Activated CD4-positive, alpha-beta T cell treated with anti-CD3 and anti-CD28 coated beads, Interleukin-2, amount 10 ng/mL, durations not matched to agents 7 days and 5 days (primary cell): Measurements from ENCODE around the gene LONP2. TPM values are rescaled to one million over a fixed set of nuclear protein-coding genes. Genes with fewer than 3 reads are reported as not detected.
"Not testable (repeated sequence)": the region's sequence is repeated elsewhere in the genome, so short reads cannot be mapped to it uniquely, and the experiment has no call there.

Experiments
- CTCF ChIA-PET: fragments of 350-600 bp; sonication (Branson Sonifier 250); formaldehyde crosslinking; loops from one replicate; lab custom pipeline; 2021; ENCODE audit warnings: antibody characterized with exemption; lab: Charles Lee
- POLR2A ChIA-PET: fragments of 350-600 bp; sonication (Branson Sonifier 250); formaldehyde crosslinking; loops from one replicate; lab custom pipeline; 2021; ENCODE audit warnings: antibody characterized with exemption; lab: Charles Lee
- DNase-seq: peaks from one replicate; pipeline ENCODE4 v3.0.0-alpha.2; 2020
- H3K27ac Mint-ChIP-seq: one replicate; pipeline ENCODE4 v1.8.0; 2021; ENCODE audit warnings: mild to moderate bottlenecking, moderate library complexity, mixed read lengths
- H3K27me3 Mint-ChIP-seq: one replicate; pipeline ENCODE4 v1.8.0; 2021; ENCODE audit warnings: mixed read lengths
- H3K36me3 Mint-ChIP-seq: one replicate; pipeline ENCODE4 v1.8.0; 2021; ENCODE audit warnings: low read depth, mixed read lengths
- H3K4me1 Mint-ChIP-seq: one replicate; pipeline ENCODE4 v1.8.0; 2021; ENCODE audit warnings: mixed read lengths
- H3K4me3 Mint-ChIP-seq: one replicate; pipeline ENCODE4 v1.8.0; 2021; ENCODE audit warnings: mild to moderate bottlenecking, moderate library complexity, mixed read lengths
- H3K9me3 Mint-ChIP-seq: one replicate; pipeline ENCODE4 v1.8.0; 2021; ENCODE audit warnings: mixed read lengths
- total RNA-seq, 2 experiments: library from RNA; stranded (reverse); gene quantifications; one replicate each; pipeline ENCODE4 v1.2.3, GENCODE V29; 2021

LONP2 gene
- total RNA-seq, 2 experiments from 2014 or later, result 62.8 to 68.2 TPM

DNA sequence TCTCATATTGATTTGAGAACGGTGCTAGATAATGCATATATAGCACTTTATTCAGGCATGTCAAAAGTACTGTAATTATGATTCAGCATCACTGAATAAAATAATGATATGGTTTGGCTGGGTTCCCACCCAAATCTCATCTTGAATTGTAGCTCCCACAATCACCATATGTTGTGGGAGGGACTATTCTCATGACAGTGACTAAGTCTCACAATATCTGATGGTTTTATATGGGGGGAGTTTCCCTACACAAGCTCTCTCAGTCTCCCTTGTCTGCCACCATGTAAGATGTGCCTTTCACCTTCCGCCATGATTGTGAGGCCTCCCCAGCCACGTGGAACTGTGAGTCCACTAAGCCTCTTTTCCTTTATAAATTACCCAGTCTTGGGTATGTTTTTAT lies 25.6 kb upstream of the LONP2 start:
- H3K9me3 Mint-ChIP-seq, result no peaks in the 10 kb centered on the region
- H3K27me3 Mint-ChIP-seq, result peaks cover 2% of the 10 kb centered on the region
- CTCF ChIA-PET, result no interaction called here
- DNase-seq, result no peak
- no peak overlapping the region for H3K4me3 Mint-ChIP-seq
- no peak overlapping the region for H3K27ac Mint-ChIP-seq
- POLR2A ChIA-PET, result no interaction called here
- no peaks in the 10 kb centered on the region for H3K4me1 Mint-ChIP-seq
- no peaks in the 10 kb centered on the region for H3K36me3 Mint-ChIP-seq

DNA sequence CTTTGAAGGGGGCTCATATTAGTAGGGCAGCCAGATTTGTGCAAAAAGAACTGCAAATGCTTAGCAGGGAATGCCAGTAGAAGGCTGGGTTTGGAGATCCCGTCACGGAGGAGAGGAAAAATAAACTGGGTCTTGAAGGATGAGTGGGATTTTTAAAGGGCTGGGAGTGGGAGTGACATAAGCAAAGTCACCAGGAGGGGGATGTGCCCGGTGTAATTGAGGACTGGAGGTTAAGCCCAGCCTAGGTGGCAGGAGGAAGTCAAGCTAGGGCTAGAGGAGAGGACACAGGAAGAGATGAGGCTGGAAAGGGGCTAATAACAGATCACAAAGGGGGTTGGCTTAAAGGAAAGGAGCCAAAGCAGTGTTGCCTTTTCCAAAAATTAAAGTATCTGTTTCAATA lies 23.2 kb upstream of the LONP2 start:
- no peaks in the 10 kb centered on the region for H3K4me1 Mint-ChIP-seq
- no peak overlapping the region for H3K27ac Mint-ChIP-seq
- H3K4me3 Mint-ChIP-seq, result no peak overlapping the region
- no peaks in the 10 kb centered on the region for H3K36me3 Mint-ChIP-seq
- POLR2A ChIA-PET, result no interaction called here
- H3K9me3 Mint-ChIP-seq, result no peaks in the 10 kb centered on the region
- peaks cover 2% of the 10 kb centered on the region for H3K27me3 Mint-ChIP-seq
- no peak for DNase-seq
- CTCF ChIA-PET, result interaction anchor here (1.1 kb wide), 1 partner anchor 119 kb away, joined by 3 read pairs; no protein-coding TSS in a partner anchor

DNA sequence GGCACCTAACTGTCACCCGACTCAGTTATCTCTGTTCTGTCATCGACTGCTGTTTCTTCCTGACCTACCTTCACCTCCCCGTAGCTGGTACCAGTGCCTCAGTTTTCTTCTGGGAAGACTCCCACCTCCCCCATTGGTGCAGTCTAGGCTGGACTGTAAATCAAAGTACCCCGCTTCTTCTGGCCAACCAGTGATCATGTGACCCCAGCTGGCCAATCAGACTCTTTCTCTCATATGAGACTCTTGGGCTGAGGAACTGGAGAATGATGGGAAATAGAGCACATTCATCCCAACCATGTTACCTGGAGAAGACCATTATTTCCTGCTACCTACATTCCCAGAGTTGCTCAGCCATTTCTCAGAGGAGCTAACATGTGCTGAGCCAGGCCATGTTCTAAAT lies 20.6 kb upstream of the LONP2 start:
- Mint-ChIP-seq H3K36me3 (no peaks in the 10 kb centered on the region), H3K4me1 (no peaks in the 10 kb centered on the region), H3K27ac (no peak overlapping the region), H3K9me3 (no peaks in the 10 kb centered on the region), H3K27me3 (peaks cover 2% of the 10 kb centered on the region), H3K4me3 (no peak overlapping the region)
- no peak for DNase-seq
- POLR2A ChIA-PET, result no interaction called here
- CTCF ChIA-PET, result interaction anchor here (0.6 kb wide), 1 partner anchor 1193 kb away, joined by 6 read pairs; no protein-coding TSS in a partner anchor

DNA sequence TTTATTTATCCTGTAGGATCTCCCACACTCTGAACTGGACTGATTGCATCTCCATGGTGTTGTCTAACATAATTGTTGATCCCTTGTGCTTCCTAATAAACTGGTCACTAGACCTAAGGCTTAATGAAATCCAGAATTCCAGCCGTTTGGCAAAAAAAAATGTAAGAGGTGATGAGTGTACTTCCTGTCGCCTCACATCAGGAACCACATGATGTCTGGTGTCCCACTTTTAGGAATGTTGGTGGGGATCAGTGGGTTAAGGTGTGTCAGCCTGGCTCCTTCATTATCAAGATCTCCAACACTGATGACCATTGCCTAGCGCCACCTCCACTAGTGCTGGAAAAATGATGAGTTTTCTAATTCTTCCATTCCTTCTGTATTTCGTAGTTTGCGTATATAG lies 18.6 kb upstream of the LONP2 start:
- Mint-ChIP-seq H3K4me3 (no peak overlapping the region), H3K4me1 (no peaks in the 10 kb centered on the region), H3K27me3 (no peaks in the 10 kb centered on the region), H3K27ac (no peak overlapping the region), H3K9me3 (no peaks in the 10 kb centered on the region), H3K36me3 (no peaks in the 10 kb centered on the region)
- POLR2A ChIA-PET, result no interaction called here
- CTCF ChIA-PET, result no interaction called here
- DNase-seq, result no peak

DNA sequence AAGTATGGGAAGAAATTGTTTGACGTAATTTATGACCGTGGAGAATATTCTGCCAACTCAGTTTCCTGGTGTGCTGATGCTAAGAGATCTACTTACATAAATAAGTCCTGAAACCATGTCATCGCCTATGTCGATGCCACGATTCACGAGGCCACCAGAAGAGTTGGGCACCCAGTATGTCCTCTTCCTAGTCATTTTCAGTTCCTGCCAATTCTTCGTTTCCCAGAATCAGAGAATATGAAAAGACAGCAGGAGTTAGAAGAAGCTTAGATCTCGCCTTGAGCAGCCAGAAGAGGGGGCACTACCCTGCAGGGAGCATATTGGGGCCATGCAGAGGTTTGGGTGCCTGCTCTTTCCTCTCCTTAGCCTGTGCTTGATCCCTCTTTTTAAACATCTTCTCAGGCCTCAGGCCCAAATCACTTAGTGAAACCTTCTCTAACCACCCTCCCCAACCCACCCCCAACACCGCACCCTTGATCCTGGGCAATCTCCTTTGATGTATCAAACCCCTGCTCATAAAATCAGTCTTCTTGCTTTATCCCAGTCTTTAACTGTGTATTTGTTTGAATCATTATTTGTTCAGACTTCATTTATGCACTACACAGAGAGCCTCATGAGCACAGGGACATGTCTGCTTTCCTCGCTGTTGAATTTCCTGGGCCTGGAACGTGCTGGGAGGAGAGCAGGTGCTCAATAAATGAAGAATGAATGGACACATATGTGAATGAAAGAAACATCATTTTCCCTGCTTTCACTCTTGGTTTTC lies 12.2 kb upstream of the LONP2 start:
- POLR2A ChIA-PET, result interaction anchor here (1.1 kb wide), 1 partner anchor 391 kb away, joined by 3 read pairs; no protein-coding TSS in a partner anchor
- Mint-ChIP-seq H3K27me3 (no peaks in the 10 kb centered on the region), H3K36me3 (no peaks in the 10 kb centered on the region), H3K27ac (peak overlapping the region; percentile 81), H3K4me3 (no peak overlapping the region), H3K4me1 (peaks cover 22% of the 10 kb centered on the region), H3K9me3 (no peaks in the 10 kb centered on the region)
- CTCF ChIA-PET, result interaction anchor here (1.3 to 3.9 kb wide), 3 partner anchors 391 to 399 kb away, joined by 7 to 17 read pairs (median 10); no protein-coding TSS in a partner anchor
- peak; percentile 61 for DNase-seq

DNA sequence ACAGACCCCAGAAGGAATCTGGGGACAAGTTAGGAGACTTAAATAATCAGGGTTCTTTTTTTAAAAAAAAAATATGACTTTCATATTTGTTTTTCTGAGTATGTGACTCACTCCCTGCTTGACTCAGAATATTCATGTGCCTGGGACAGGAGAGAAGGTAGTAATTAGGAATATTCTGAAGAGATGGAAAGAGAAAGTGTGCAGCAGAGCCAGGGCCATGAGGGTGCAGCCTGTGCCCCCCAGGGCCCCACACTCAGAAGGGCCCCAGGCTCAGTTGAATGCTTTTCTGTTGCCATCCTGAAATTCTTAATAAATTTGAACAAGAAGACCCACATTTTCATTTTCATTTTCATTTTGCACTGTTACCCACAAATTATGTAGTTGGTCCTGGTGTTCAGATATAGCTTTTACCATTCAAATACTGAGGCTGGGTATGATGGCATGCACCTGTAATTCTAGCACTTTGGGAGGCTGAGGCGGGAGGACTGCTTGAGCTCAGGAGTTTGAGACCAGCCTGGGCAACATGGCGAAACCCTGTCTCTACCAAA lies 11.5 kb upstream of the LONP2 start:
- H3K27me3 Mint-ChIP-seq, result no peaks in the 10 kb centered on the region
- POLR2A ChIA-PET, result no interaction called here
- DNase-seq, result no peak
- H3K4me3 Mint-ChIP-seq, result no peak overlapping the region
- H3K4me1 Mint-ChIP-seq, result peaks cover 22% of the 10 kb centered on the region
- no peaks in the 10 kb centered on the region for H3K9me3 Mint-ChIP-seq
- no peaks in the 10 kb centered on the region for H3K36me3 Mint-ChIP-seq
- CTCF ChIA-PET, result interaction anchor here (0.6 to 3.9 kb wide), 4 partner anchors 183 to 398 kb away, joined by 4 to 17 read pairs (median 6); no protein-coding TSS in a partner anchor
- peak overlapping the region; percentile 81 for H3K27ac Mint-ChIP-seq

DNA sequence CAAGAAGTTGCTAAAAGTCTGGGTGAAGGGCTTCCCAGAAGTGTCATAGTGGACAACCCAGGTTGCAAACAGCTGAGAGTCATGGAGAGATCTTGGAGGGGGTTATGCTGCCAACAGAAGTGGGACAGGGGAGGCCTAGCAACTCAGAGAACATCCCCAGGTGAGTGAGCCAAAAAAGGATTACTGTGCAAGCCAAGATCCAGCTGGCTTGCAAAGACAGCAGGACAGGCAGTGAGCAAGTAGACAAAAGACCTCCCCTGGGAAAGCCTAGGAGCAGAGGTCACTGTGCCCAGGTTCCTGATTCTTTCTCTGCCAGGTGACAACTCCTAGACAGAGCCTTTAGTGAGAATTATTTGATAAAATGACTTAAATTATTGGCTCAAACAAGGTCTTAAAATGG lies 9.5 kb upstream of the LONP2 start:
- Mint-ChIP-seq H3K9me3 (no peaks in the 10 kb centered on the region), H3K27me3 (no peaks in the 10 kb centered on the region), H3K36me3 (no peaks in the 10 kb centered on the region), H3K4me1 (peaks cover 22% of the 10 kb centered on the region), H3K27ac (no peak overlapping the region), H3K4me3 (no peak overlapping the region)
- DNase-seq, result no peak
- ChIA-PET CTCF (interaction anchor here (0.8 to 1.2 kb wide), 2 partner anchors 9 to 389 kb away, joined by 3 read pairs; no protein-coding TSS in a partner anchor), POLR2A (no interaction called here)

DNA sequence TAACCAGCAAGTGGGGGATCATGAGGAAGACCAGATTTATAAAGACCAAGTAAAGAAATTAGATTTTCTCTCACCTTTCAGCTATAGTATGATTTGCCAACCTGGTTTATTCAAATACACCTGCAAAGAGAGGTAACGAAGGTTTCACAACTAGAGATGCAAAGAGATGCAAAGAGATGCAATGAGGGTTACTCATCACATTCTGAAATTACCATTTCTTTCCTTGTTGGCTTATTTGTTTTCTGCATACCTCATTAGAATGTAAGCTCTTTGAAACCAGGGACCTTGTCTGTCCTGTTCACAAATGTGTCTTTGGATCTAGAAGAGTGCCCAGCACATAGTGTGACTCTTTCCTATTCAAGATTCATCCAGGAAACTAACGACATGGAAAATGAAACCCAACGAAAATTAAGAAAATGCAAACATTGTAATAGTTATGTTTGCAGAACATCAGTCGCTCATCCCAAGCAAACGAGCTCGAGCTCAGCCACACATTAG lies 9.0 kb upstream of the LONP2 start:
- ChIA-PET CTCF (interaction anchor here (0.8 to 1.2 kb wide), 3 partner anchors 8 to 395 kb away, joined by 3 to 4 read pairs (median 3); no protein-coding TSS in a partner anchor), POLR2A (no interaction called here)
- Mint-ChIP-seq H3K9me3 (peaks cover 3% of the 10 kb centered on the region), H3K4me3 (no peak overlapping the region), H3K27ac (no peak overlapping the region), H3K36me3 (no peaks in the 10 kb centered on the region), H3K4me1 (peaks cover 22% of the 10 kb centered on the region), H3K27me3 (no peaks in the 10 kb centered on the region)
- no peak for DNase-seq

DNA sequence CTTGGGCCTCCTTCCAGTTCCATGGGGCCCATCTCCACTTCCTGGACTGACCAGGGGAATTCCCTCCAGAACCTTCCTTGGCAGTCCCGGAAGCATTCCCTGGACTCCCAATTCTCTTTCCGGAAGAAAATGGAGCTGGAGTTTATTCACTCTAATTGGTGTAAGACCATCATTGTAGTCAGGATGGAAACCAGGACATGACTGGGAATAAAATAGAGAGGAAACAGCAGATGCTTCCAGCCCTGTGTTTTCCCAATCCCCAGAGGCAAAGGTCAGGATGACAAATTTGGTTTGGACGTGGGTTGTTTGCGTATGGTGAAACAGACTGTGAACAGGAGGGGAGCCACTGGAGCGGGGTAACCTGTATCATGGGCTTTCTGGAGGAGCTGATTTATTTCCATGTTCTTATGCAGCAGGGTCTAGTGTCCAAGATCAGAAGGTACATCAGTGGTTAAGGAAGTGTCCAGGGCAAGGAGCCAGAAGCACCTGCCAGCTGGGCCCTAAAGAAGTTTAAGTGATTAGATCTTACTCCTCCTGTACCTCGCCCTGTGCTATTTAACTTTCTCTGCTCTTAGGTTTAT lies 8.5 kb upstream of the LONP2 start:
- no peak for DNase-seq
- CTCF ChIA-PET, result interaction anchor here (0.8 to 2.2 kb wide), 4 partner anchors 8 to 394 kb away, joined by 3 to 7 read pairs (median 4); no protein-coding TSS in a partner anchor
- Mint-ChIP-seq H3K27me3 (no peaks in the 10 kb centered on the region), H3K36me3 (no peaks in the 10 kb centered on the region), H3K4me3 (no peak overlapping the region), H3K9me3 (peaks cover 5% of the 10 kb centered on the region), H3K27ac (no peak overlapping the region), H3K4me1 (peaks cover 22% of the 10 kb centered on the region)
- POLR2A ChIA-PET, result no interaction called here

DNA sequence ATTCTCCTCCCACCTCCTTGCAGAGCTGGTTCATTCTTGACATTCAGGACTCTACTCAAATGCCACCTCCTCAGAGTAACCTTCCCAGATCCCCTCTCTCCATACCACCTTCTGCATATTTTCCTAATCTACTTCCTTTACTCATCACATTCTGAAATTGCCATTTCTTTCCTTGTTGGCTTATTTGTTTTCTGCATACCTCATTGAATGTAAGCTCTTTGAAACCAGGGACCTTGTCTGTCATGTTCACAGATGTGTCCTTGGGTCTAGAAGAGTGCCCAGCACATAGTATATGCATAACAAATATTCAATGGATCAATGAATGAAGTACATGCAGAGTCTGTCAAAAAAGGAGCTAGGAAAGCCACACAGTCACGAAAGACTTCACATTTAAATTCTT lies 7.8 kb upstream of the LONP2 start:
- Mint-ChIP-seq H3K9me3 (peaks cover 8% of the 10 kb centered on the region), H3K36me3 (peaks cover 2% of the 10 kb centered on the region), H3K4me3 (no peak overlapping the region), H3K27me3 (no peaks in the 10 kb centered on the region), H3K27ac (no peak overlapping the region), H3K4me1 (peaks cover 21% of the 10 kb centered on the region)
- no peak for DNase-seq
- POLR2A ChIA-PET, result no interaction called here
- CTCF ChIA-PET, result interaction anchor here (2.2 kb wide), 1 partner anchor 387 kb away, joined by 7 read pairs; no protein-coding TSS in a partner anchor

DNA sequence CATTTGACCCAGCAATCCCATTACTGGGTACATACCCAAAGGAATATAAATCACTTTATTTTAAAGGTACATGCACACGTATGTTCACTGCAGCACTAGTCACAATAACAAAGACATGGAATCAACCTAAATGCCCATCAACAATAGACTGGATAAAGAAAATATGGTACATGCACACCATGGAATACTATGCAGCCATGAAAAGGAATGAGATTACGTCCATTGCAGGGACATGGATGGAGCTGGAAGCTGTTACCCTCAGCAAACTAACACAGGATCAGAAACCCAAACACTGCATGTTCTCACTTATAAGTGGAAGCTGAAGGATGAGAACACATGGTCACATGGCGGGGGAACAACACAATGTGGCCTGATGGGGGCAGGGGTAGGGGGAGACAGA lies 4.0 kb upstream of the LONP2 start:
- H3K27me3 Mint-ChIP-seq, POLR2A ChIA-PET, H3K36me3 Mint-ChIP-seq, H3K4me1 Mint-ChIP-seq, H3K4me3 Mint-ChIP-seq, H3K27ac Mint-ChIP-seq, CTCF ChIA-PET, DNase-seq: not testable (repeated sequence)
- H3K9me3 Mint-ChIP-seq, result peaks cover 13% of the 10 kb centered on the region

DNA sequence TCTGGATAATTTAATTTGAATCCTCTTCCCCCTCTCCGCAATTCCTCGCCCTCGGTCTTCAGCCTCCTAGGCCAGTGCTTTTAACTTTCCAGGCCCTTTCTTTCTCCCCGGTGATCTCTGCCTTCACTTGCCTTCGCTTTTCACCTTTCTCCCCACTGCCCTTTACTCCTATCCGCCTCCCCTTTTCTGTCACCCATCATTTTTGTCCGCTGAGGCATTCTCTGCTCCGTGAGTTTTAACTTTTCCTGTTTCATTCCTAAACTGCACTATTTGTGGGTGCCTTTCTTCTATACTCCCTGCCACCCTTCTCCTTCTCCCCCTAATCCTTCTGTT lies 729 bp downstream of the LONP2 start:
- Mint-ChIP-seq H3K9me3 (peaks cover 12% of the 10 kb centered on the region), H3K36me3 (peaks cover 5% of the 10 kb centered on the region), H3K4me3 (peak overlapping the region; percentile 94), H3K27ac (peak overlapping the region; percentile 95), H3K27me3 (no peaks in the 10 kb centered on the region), H3K4me1 (peaks cover 35% of the 10 kb centered on the region)
- ChIA-PET CTCF (interaction anchor here (1.6 kb wide), 1 partner anchor 378 kb away, joined by 5 read pairs; no protein-coding TSS in a partner anchor), POLR2A (no interaction called here)
- DNase-seq, result no peak

DNA sequence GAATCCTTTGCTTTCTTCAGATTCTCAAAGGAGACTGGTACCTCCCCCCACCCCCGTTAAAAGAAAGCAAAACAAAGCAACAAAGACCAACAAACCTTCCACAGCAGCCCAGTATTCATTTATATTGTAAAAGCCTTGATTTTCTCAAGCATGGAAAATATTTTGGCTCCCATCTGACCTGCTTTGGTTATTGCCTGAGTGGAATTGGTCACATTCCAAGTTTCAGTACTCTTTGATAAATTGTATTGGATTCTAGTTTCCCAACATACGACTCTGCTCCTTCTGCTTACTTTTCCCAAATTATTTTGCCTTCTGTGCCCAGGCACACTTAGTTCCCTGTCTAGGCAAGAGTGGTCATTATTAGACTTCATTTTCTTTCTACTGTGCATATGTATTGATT lies 2.0 kb downstream of the LONP2 start:
- ChIA-PET POLR2A (no interaction called here), CTCF (interaction anchor here (1.6 kb wide), 1 partner anchor 377 kb away, joined by 5 read pairs; no protein-coding TSS in a partner anchor)
- Mint-ChIP-seq H3K27me3 (no peaks in the 10 kb centered on the region), H3K4me1 (peaks cover 38% of the 10 kb centered on the region), H3K4me3 (peak overlapping the region; percentile 94), H3K9me3 (peaks cover 7% of the 10 kb centered on the region), H3K36me3 (peaks cover 5% of the 10 kb centered on the region), H3K27ac (no peak overlapping the region)
- no peak for DNase-seq
